SK-N-SH treated with all-trans-retinoic acid at 6 μM for 48 hours (cell line): ENCODE measurements around the gene C14orf119.

Source experiments
- ATAC-seq: fragments of 200-7000 bp; cut with Tn5 transposase; 3 replicates; pipeline ENCODE4 v1.9.1; 2020; ENCODE audit warnings: mild to moderate bottlenecking, moderate library complexity
- ARNTL ChIP-seq: fragments of 450-650 bp; formaldehyde crosslinking; IDR thresholded peaks from 2 replicates; pipeline ENCODE4 v1.5.0; 2020; ENCODE audit warnings: low read depth, mild to moderate bottlenecking, moderate library complexity, borderline replicate concordance
- BACH2 ChIP-seq: fragments of 250-450 bp; sonication (Bioruptor Pico); IDR thresholded peaks from 2 replicates; pipeline ENCODE4 v1.9.0; 2021; ENCODE audit warnings: mild to moderate bottlenecking, borderline replicate concordance
- CREB5 ChIP-seq: fragments of 250-450 bp; sonication (Bioruptor Pico); IDR thresholded peaks from 2 replicates; pipeline ENCODE4 v1.5.1; 2020; ENCODE audit warnings: low read depth, mild to moderate bottlenecking, moderate library complexity
- CSDC2 ChIP-seq: fragments of 250-450 bp; sonication (Bioruptor Pico); IDR thresholded peaks from 2 replicates; pipeline ENCODE4 v1.5.0; 2020; ENCODE audit warnings: mild to moderate bottlenecking, moderate library complexity
- CSRNP3 ChIP-seq: fragments of 250-450 bp; sonication (Bioruptor Pico); IDR thresholded peaks from 2 replicates; pipeline ENCODE4 v1.5.1; 2021; ENCODE audit warnings: mild to moderate bottlenecking, moderate library complexity
- ESRRG ChIP-seq: fragments of 250-450 bp; sonication (Bioruptor Pico); IDR thresholded peaks from 2 replicates; pipeline ENCODE4 v1.6.1; 2021; ENCODE audit warnings: mild to moderate bottlenecking
- GLIS3 ChIP-seq: fragments of 250-450 bp; sonication (Bioruptor Pico); IDR thresholded peaks from 2 replicates; pipeline ENCODE4 v1.5.0; 2020; ENCODE audit warnings: mild to moderate bottlenecking, moderate library complexity
- ISL1 ChIP-seq: fragments of 250-450 bp; sonication (Bioruptor Pico); IDR thresholded peaks from 2 replicates; pipeline ENCODE4 v2.1.2; 2022; ENCODE audit warnings: mild to moderate bottlenecking, moderate library complexity
- PATZ1 ChIP-seq: fragments of 250-450 bp; sonication (Bioruptor Pico); IDR thresholded peaks from 2 replicates; pipeline ENCODE4 v1.8.0; 2020; ENCODE audit warnings: mild to moderate bottlenecking, moderate library complexity, borderline replicate concordance
- POU6F1 ChIP-seq: fragments of 250-450 bp; sonication (Bioruptor Pico); IDR thresholded peaks from 2 replicates; pipeline ENCODE4 v1.8.0; 2021; ENCODE audit warnings: low read depth, mild to moderate bottlenecking, moderate library complexity, borderline replicate concordance
- RARB ChIP-seq: fragments of 250-450 bp; sonication (Bioruptor Pico); IDR thresholded peaks from 2 replicates; pipeline ENCODE4 v1.8.0; 2021; ENCODE audit warnings: mild to moderate bottlenecking, moderate library complexity
- SNAI2 ChIP-seq: fragments of 250-450 bp; sonication (Bioruptor Pico); IDR thresholded peaks from 2 replicates; pipeline ENCODE4 v1.5.0; 2020; ENCODE audit warnings: mild to moderate bottlenecking, moderate library complexity
- TSHZ2 ChIP-seq: fragments of 250-450 bp; sonication (Bioruptor Pico); IDR thresholded peaks from 2 replicates; pipeline ENCODE4 v1.5.0; 2020; ENCODE audit warnings: mild to moderate bottlenecking, moderate library complexity
- ZC3H10 ChIP-seq: fragments of 250-450 bp; sonication (Bioruptor Pico); IDR thresholded peaks from 2 replicates; pipeline ENCODE4 v1.5.1; 2021; ENCODE audit warnings: mild to moderate bottlenecking, moderate library complexity
- ZFP3 ChIP-seq: fragments of 250-450 bp; sonication (Bioruptor Pico); IDR thresholded peaks from 2 replicates; pipeline ENCODE4 v1.5.0; 2020; ENCODE audit warnings: mild to moderate bottlenecking, moderate library complexity
- ZNF565 ChIP-seq: fragments of 450-650 bp; formaldehyde crosslinking; conservative IDR thresholded peaks from 2 replicates; pipeline ENCODE4 v1.5.0; 2020; ENCODE audit warnings: low read depth, mild to moderate bottlenecking, moderate library complexity
- ZNF70 ChIP-seq: fragments of 450-650 bp; formaldehyde crosslinking; IDR thresholded peaks from 2 replicates; pipeline ENCODE4 v1.5.0; 2020; ENCODE audit warnings: mild to moderate bottlenecking, moderate library complexity

The C14orf119 gene

GRCh38 chr14:23085458-23085857 is 9.8 kb upstream of the C14orf119 start:
- no peak for ATAC-seq
- no peak for TF ChIP-seq ESRRG (CRISPR knock-in tag)
- no peak for TF ChIP-seq ZNF565 (CRISPR knock-in tag)
- TF ChIP-seq, all 23 proteins: peak for 0

GRCh38 chr14:23086565-23086964 is 8.7 kb upstream of the C14orf119 start:
- ATAC-seq: no peak
- TF ChIP-seq ZNF565 (CRISPR knock-in tag) (no peak), POU6F1 (CRISPR knock-in tag) (no peak), CSDC2 (CRISPR knock-in tag) (no peak), GLIS3 (CRISPR knock-in tag) (no peak), BACH2 (CRISPR knock-in tag) (no peak), TSHZ2 (no peak), CSRNP3 (CRISPR knock-in tag) (no peak), ARNTL (no peak), ZC3H10 (CRISPR knock-in tag) (no peak), ESRRG (CRISPR knock-in tag) (no peak)

- TF ChIP-seq GLIS3 (CRISPR knock-in tag) (no peak), ZFP3 (CRISPR knock-in tag) (no peak), ISL1 (CRISPR knock-in tag) (no peak), RARB (CRISPR knock-in tag) (no peak), CREB5 (no peak), ARNTL (no peak), ZNF70 (no peak), CSRNP3 (CRISPR knock-in tag) (no peak), ESRRG (CRISPR knock-in tag) (no peak), CSDC2 (CRISPR knock-in tag) (no peak), PATZ1 (CRISPR knock-in tag) (no peak), SNAI2 (CRISPR knock-in tag) (no peak), ZNF565 (CRISPR knock-in tag) (no peak)
Observed at GRCh38 chr14:23089498-23090253, 5.6 kb upstream of the C14orf119 start.

More at GRCh38 chr14:23089498-23090253, 5.6 kb upstream of the C14orf119 start:
- no peak for ATAC-seq
